ENCODE results near the gene BHLHA15. TPM values are rescaled to one million over a fixed set of nuclear protein-coding genes. Genes with fewer than 3 reads are reported as not detected.

BHLHA15 gene
- total and polyA plus RNA-seq, 2 of the 8 experiments (the other 6 are each of a cell fraction or from before 2014, with no cell fraction given), result 1.1 to 2.7 TPM

GRCh38 chr7:98200364-98200763, 10.9 kb upstream of the BHLHA15 start:
- peaks cover 0 to 4% (median under 1%) of the 10 kb centered on the region in 4 experiments; a peak in 6 of 8 replicates for H3K36me3 ChIP-seq (ENCODE audit: control insufficient read depth in 2 of 4, insufficient read depth in 4 of 4, low read length in 3 of 4)
- H4K8ac ChIP-seq (ENCODE audit: extremely low read depth, insufficient read depth, low read length), result no peak overlapping the region
- no peak overlapping the region for H2BK120ac ChIP-seq (replicated peaks; ENCODE audit: low read depth, low read length)
- ChIA-PET CTCF (ENCODE audit: partially characterized antibody) (no interaction called here), POLR2A (ENCODE audit: partially characterized antibody) (interaction anchor here (0.6 kb wide), 2 partner anchors 40 to 92 kb away, joined by 3 to 4 read pairs; no protein-coding TSS in a partner anchor)
- H3K18ac ChIP-seq (ENCODE audit: extremely low read depth, low read length), result no peak overlapping the region
- no peaks in the 10 kb centered on the region for H3K9me3 ChIP-seq (ENCODE audit: insufficient read depth in 2 of 2, low read depth in 1 of 2, low read length in 1 of 2)
- no peak for DNase-seq (ENCODE audit: low read depth in 1 of 2, low spot score in 2 of 2)
- peaks cover 2 to 12% of the 10 kb centered on the region in 2 experiments for H4K20me1 ChIP-seq (replicated peaks in 1 of 2; ENCODE audit: control insufficient read depth in 1 of 2, insufficient read depth in 2 of 2, low read length in 2 of 2)
- H3K23ac ChIP-seq (ENCODE audit: insufficient read length), result no peak overlapping the region
- FAIRE-seq, result no peak
- no peak overlapping the region for H3K4me3 ChIP-seq (ENCODE audit: extremely low read depth in 1 of 4, insufficient read depth in 2 of 4, low read depth in 3 of 4, low read length in 4 of 4)
- H3K9ac ChIP-seq (replicated peaks in 1 of 4; ENCODE audit: extremely low read depth in 1 of 4, low read depth in 3 of 4, low read length in 3 of 4), result no peak overlapping the region
- H3K14ac ChIP-seq (ENCODE audit: insufficient read length), result no peak overlapping the region
- peaks cover 0 to 14% of the 10 kb centered on the region in 2 experiments; a peak in 3 of 4 replicates for H3K79me2 ChIP-seq (ENCODE audit: control insufficient read depth in 1 of 2, insufficient read depth in 2 of 2, low read length in 2 of 2)
- H2BK12ac ChIP-seq (ENCODE audit: low read depth, low read length), result no peak overlapping the region
- no peak overlapping the region for H3K27ac ChIP-seq (ENCODE audit: low read depth, low read length)
- 88% methylated on average over 6 of the region's 6 CpGs; no CpG with 5 or more reads in 1 of the 2 experiments for WGBS, 2 experiments (ENCODE audit: extremely low coverage in 1 of 2, insufficient coverage in 1 of 2, insufficient read length in 1 of 2, insufficient replicate concordance in 2 of 2, low coverage in 1 of 2, low lambda C conversion rate in 2 of 2, missing lambda C conversion rate in 1 of 2)
- H2AFZ ChIP-seq (ENCODE audit: low read length), result no peak overlapping the region
- H3K79me1 ChIP-seq (ENCODE audit: low read depth, low read length), result no peaks in the 10 kb centered on the region; the same call in 1 of the 2 replicates
- no peak overlapping the region for H3K4me2 ChIP-seq (ENCODE audit: insufficient read depth in 1 of 2, low read depth in 2 of 2, low read length in 2 of 2)
- H2BK5ac ChIP-seq (ENCODE audit: low read depth, low read length), result no peak overlapping the region
- no peak overlapping the region for H2BK20ac ChIP-seq (ENCODE audit: low read length)
- no peak overlapping the region for H3K56ac ChIP-seq (replicated peaks; ENCODE audit: insufficient read length, low read depth, low read length)
- no peaks in the 10 kb centered on the region for H3K27me3 ChIP-seq (replicated peaks in 1 of 4; ENCODE audit: control insufficient read depth in 3 of 4, extremely low read depth in 1 of 4, insufficient read depth in 3 of 4, low read length in 3 of 4)
- no peak overlapping the region for H3K4ac ChIP-seq (replicated peaks; ENCODE audit: insufficient read length, low read depth, low read length)
- H2BK15ac ChIP-seq (ENCODE audit: low read length), result no peak overlapping the region
- H4K91ac ChIP-seq (replicated peaks; ENCODE audit: insufficient read length, low read length), result no peak overlapping the region
- H4K5ac ChIP-seq (ENCODE audit: insufficient read length, low read depth, low read length), result no peak overlapping the region
- H3K23me2 ChIP-seq (ENCODE audit: low read depth, low read length), result no peaks in the 10 kb centered on the region; the same call in 1 of the 2 replicates
- no peaks in the 10 kb centered on the region for H3K4me1 ChIP-seq (replicated peaks in 1 of 4; ENCODE audit: control insufficient read depth in 3 of 4, insufficient read depth in 4 of 4, low read length in 3 of 4)
- H2AK5ac ChIP-seq (ENCODE audit: low read depth, low read length), result no peak overlapping the region
- no peak for TF ChIP-seq TAF7 (optimal IDR thresholded peaks at IDR 0.05; ENCODE audit: borderline replicate concordance, low read depth, low read length)
- no peak for TF ChIP-seq NRF1 (IDR thresholded peaks at IDR 0.05; ENCODE audit: low read depth, low read length)
- TF ChIP-seq ATF2 (IDR thresholded peaks at IDR 0.05; ENCODE audit: low read length), result no peak
- TF ChIP-seq GABPA (IDR thresholded peaks at IDR 0.05; ENCODE audit: borderline replicate concordance, insufficient read depth, low read length), result no peak
- TF ChIP-seq, protein P1, sequence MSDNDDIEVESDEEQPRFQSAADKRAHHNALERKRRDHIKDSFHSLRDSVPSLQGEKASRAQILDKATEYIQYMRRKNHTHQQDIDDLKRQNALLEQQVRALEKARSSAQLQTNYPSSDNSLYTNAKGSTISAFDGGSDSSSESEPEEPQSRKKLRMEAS (IDR thresholded peaks at IDR 0.05), result no peak
- TF ChIP-seq TAF1 (IDR thresholded peaks at IDR 0.05; ENCODE audit: low read depth, low read length), result no peak
- no peak for TF ChIP-seq SUZ12 (IDR thresholded peaks at IDR 0.05; ENCODE audit: low read length)
- no peak for TF ChIP-seq NANOG (IDR thresholded peaks at IDR 0.05; ENCODE audit: insufficient read depth, low read depth, low read length, poor library complexity, severe bottlenecking)
- no peak for TF ChIP-seq BRCA1 (IDR thresholded peaks at IDR 0.05; ENCODE audit: low read depth, low read length)
- no peak for TF ChIP-seq RNF2 (IDR thresholded peaks at IDR 0.05; ENCODE audit: borderline replicate concordance, low read depth, low read length, missing control alignments, poor library complexity, severe bottlenecking)
- TF ChIP-seq CREB1 (IDR thresholded peaks at IDR 0.05), result no peak
- no peak for TF ChIP-seq EZH2 (IDR thresholded peaks at IDR 0.05; ENCODE audit: low read depth, low read length, severe bottlenecking)

All from H1 (cell line).